ENCODE measurements around the gene STX3. TPM values are rescaled to one million over a fixed set of nuclear protein-coding genes. Genes with fewer than 3 reads are reported as not detected.
A peak's percentile ranks its signal among the peaks of the same experiment; 100 is the strongest.

The STX3 gene
- total RNA-seq, 1 experiment from 2014 or later: 178 TPM

DNA sequence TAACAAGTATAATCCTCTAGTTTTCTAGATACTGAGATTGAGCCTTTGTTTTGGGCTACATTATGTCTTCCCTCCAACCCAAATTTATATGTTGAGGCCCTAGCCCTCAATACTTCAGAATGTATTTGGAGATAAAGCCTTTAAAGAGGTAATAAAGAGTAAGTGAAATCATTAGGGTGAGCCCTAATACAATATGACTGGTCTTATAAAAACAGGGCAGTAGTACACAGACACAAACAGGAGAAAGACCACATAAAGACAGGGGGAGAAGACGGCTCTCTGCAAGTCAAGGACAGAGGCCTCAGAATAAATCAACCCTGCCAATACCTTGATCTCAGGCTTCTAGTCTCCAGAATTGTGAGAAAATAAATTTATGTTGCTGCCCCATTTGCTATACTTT lies 47.8 kb upstream of the STX3 start:
- H3K4me3 ChIP-seq (ENCODE audit: low read depth, low read length): no peak overlapping the region
- peaks cover 23% of the 10 kb centered on the region for H3K9me3 Mint-ChIP-seq (ENCODE audit: unreplicated experiment)
- H3K9me3 ChIP-seq: peaks cover 64% of the 10 kb centered on the region
- H3K4me3 Mint-ChIP-seq (ENCODE audit: unreplicated experiment): peak overlapping the region; percentile 34
- peaks cover 53% of the 10 kb centered on the region for H3K4me1 ChIP-seq
- H3K36me3 Mint-ChIP-seq (ENCODE audit: insufficient read depth, unreplicated experiment): peaks cover 14% of the 10 kb centered on the region
- TF ChIP-seq, protein P1, sequence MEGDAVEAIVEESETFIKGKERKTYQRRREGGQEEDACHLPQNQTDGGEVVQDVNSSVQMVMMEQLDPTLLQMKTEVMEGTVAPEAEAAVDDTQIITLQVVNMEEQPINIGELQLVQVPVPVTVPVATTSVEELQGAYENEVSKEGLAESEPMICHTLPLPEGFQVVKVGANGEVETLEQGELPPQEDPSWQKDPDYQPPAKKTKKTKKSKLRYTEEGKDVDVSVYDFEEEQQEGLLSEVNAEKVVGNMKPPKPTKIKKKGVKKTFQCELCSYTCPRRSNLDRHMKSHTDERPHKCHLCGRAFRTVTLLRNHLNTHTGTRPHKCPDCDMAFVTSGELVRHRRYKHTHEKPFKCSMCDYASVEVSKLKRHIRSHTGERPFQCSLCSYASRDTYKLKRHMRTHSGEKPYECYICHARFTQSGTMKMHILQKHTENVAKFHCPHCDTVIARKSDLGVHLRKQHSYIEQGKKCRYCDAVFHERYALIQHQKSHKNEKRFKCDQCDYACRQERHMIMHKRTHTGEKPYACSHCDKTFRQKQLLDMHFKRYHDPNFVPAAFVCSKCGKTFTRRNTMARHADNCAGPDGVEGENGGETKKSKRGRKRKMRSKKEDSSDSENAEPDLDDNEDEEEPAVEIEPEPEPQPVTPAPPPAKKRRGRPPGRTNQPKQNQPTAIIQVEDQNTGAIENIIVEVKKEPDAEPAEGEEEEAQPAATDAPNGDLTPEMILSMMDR (IDR thresholded peaks at IDR 0.05; ENCODE audit: insufficient read depth in 1 of 2, low read depth in 1 of 2, low read length in 1 of 2, severe bottlenecking in 1 of 2, unreplicated experiment in 1 of 2): no peak
- CTCF ChIA-PET: interaction anchor here (0.6 to 1.3 kb wide), 3 partner anchors 27 to 47 kb away, joined by 3 to 5 read pairs (median 3); partner anchors contain the start of gene STX3
- POLR2A ChIA-PET: interaction anchor here (0.6 to 1.0 kb wide), 4 partner anchors 36 to 67 kb away, joined by 3 to 16 read pairs (median 7); partner anchors contain the start of genes PATL1 and STX3
- H3K4me1 Mint-ChIP-seq (ENCODE audit: low read depth, unreplicated experiment): peaks cover 30% of the 10 kb centered on the region
- no TSS peak for BruUV-seq (replicated peaks)
- H3K27me3 Mint-ChIP-seq (ENCODE audit: insufficient read depth, unreplicated experiment): no peaks in the 10 kb centered on the region
- peak overlapping the region; percentile 84 for H3K27ac Mint-ChIP-seq (ENCODE audit: unreplicated experiment)
- no peaks in the 10 kb centered on the region for H3K36me3 ChIP-seq (ENCODE audit: control insufficient read depth, insufficient read depth, low read length)
- H3K27me3 ChIP-seq (replicated peaks; ENCODE audit: control insufficient read depth, insufficient read depth, low read length): no peaks in the 10 kb centered on the region
- intact Hi-C loops (cut with micrococcal nuclease; ENCODE audit: unreplicated experiment): loop anchor here (1.0 kb wide), 4 partner anchors 25 to 47 kb away; partner anchors contain the start of gene PATL1
- DNase-seq: no peak

- intact Hi-C loops (cut with micrococcal nuclease; ENCODE audit: unreplicated experiment): no loop called here
- Mint-ChIP-seq H3K4me1 (ENCODE audit: low read depth, unreplicated experiment) (peaks cover 30% of the 10 kb centered on the region), H3K9me3 (ENCODE audit: unreplicated experiment) (peaks cover 32% of the 10 kb centered on the region), H3K36me3 (ENCODE audit: insufficient read depth, unreplicated experiment) (peaks cover 14% of the 10 kb centered on the region), H3K4me3 (ENCODE audit: unreplicated experiment) (peak overlapping the region; percentile 19), H3K27me3 (ENCODE audit: insufficient read depth, unreplicated experiment) (no peaks in the 10 kb centered on the region), H3K27ac (ENCODE audit: unreplicated experiment) (peak overlapping the region; percentile 84)
- CTCF ChIA-PET: no interaction called here
- no TSS peak for BruUV-seq (replicated peaks)
- H3K9me3 ChIP-seq: peaks cover 60% of the 10 kb centered on the region
- DNase-seq: no peak
- H3K4me1 ChIP-seq: peaks cover 49% of the 10 kb centered on the region
- POLR2A ChIA-PET: no interaction called here
- no peaks in the 10 kb centered on the region for H3K36me3 ChIP-seq (ENCODE audit: control insufficient read depth, insufficient read depth, low read length)
- no peak overlapping the region for H3K4me3 ChIP-seq (ENCODE audit: low read depth, low read length)
- TF ChIP-seq, protein P1 (IDR thresholded peaks at IDR 0.05; ENCODE audit: insufficient read depth in 1 of 2, low read depth in 1 of 2, low read length in 1 of 2, severe bottlenecking in 1 of 2, unreplicated experiment in 1 of 2): no peak
- H3K27me3 ChIP-seq (replicated peaks; ENCODE audit: control insufficient read depth, insufficient read depth, low read length): no peaks in the 10 kb centered on the region
Observed at GRCh38 chr11:59708537-59708936, 46.6 kb upstream of the STX3 start.

DNA sequence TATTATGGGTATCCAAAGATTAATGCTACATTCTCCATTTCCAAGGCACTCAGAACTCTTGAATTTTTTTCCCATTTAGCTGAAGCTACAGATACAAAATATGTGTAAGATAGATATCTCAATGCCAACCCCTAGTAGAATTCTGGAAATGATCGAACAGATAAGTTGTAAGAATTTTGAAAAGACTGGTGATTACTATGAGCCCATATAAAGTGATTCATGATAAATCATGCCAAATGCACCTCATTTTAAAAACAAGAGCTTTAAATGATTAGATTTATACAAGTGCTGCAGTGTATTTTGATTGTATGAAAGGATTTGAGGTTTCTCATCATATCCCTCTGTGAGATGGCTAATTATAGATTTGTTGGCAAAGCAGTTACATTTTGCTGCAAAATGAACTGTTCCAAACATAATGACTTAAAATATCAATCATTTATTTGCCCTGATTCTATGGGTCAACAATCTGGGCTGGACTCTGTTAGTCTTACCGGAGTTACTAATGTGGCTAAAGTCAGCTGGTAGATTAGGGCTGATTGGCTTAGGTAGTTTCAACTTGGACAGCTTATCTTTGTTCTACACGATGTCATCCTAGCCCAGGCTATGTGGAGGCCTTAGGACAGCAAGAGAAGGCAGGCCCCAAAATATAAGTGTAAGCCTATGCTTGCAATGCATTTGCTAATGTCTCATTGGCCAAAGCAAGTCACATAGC lies 44.9 kb upstream of the STX3 start:
- Histone ChIP-seq H3K27me3 (replicated peaks; ENCODE audit: control insufficient read depth, insufficient read depth, low read length) (no peaks in the 10 kb centered on the region), H3K36me3 (ENCODE audit: control insufficient read depth, insufficient read depth, low read length) (no peaks in the 10 kb centered on the region), H3K4me1 (peaks cover 33% of the 10 kb centered on the region), H3K9me3 (peaks cover 44% of the 10 kb centered on the region), H3K4me3 (ENCODE audit: low read depth, low read length) (no peak overlapping the region)
- H3K27ac Mint-ChIP-seq (ENCODE audit: unreplicated experiment): no peak overlapping the region
- H3K36me3 Mint-ChIP-seq (ENCODE audit: insufficient read depth, unreplicated experiment): peaks cover 14% of the 10 kb centered on the region
- intact Hi-C loops (cut with micrococcal nuclease; ENCODE audit: unreplicated experiment): no loop called here
- BruUV-seq (replicated peaks): no TSS peak
- ChIA-PET POLR2A (no interaction called here), CTCF (no interaction called here)
- TF ChIP-seq, protein P1 (IDR thresholded peaks at IDR 0.05; ENCODE audit: insufficient read depth in 1 of 2, low read depth in 1 of 2, low read length in 1 of 2, severe bottlenecking in 1 of 2, unreplicated experiment in 1 of 2): no peak
- peaks cover 29% of the 10 kb centered on the region for H3K4me1 Mint-ChIP-seq (ENCODE audit: low read depth, unreplicated experiment)
- H3K27me3 Mint-ChIP-seq (ENCODE audit: insufficient read depth, unreplicated experiment): no peaks in the 10 kb centered on the region
- no peak overlapping the region for H3K4me3 Mint-ChIP-seq (ENCODE audit: unreplicated experiment)
- no peak for DNase-seq
- H3K9me3 Mint-ChIP-seq (ENCODE audit: unreplicated experiment): peaks cover 20% of the 10 kb centered on the region

Data from Caco-2 (cell line).